Heart left ventricle (tissue), 13 donors: ENCODE results near the gene MAST4.

ENCODE experiments used
- POLR2A ChIP-seq, 2 donors: fragments of 450-650 bp; IDR thresholded peaks; one replicate each; pipeline ENCODE4 v1.6.1; 2017; ENCODE audit warnings: antibody characterized with exemption in 2 of 2, mild to moderate bottlenecking in 2 of 2, moderate library complexity in 2 of 2
- TF ChIP-seq, protein P1 (sequence below), 12 donors: fragments of 200-600 bp; sonication (generic) in 4 of 12; IDR thresholded peaks; one replicate each; pipeline versions ENCODE4 v1.5.0 to v1.8.0; 2018 to 2022; ENCODE audit warnings: antibody characterized with exemption in 12 of 12, mild to moderate bottlenecking in 5 of 12
- donor health status: ischemic (EF 13 %, LVEDD 7.1; RV severe dilation, severe dysfunction).
- donor health status: DM: no; HTN: yes; CAD: no.
- donor health status: DM: no; HTN: no; CAD: no.
- donor health status: ischemic (EF 25% LVEDD 6.9; RV normal size, moderate dysfunction).
- donor health status: ischemic (EF 25% LVEDD 5.7; RV mildly dilated, moderate dysfunction).
- donor health status: ischemic (EF 35%, LVEDD 5.7; RV mildly dilated, moderate dysfunction).
- donor health status: nonischemic (EF 11% LVEDD 7.7; RV severe dilation, severe dysfunction).
- donor health status: DM: yes; HTN: yes; CAD: no.
- donor health status: PGD.
- donor health status: ischemic (EF 29% LVEDD 5.4; RV normal size, mild dysfunction).
- donor health status: nonischemic (EF 23%, LVEDD 6.1; RV moderate dilation, normal function).

DNA sequence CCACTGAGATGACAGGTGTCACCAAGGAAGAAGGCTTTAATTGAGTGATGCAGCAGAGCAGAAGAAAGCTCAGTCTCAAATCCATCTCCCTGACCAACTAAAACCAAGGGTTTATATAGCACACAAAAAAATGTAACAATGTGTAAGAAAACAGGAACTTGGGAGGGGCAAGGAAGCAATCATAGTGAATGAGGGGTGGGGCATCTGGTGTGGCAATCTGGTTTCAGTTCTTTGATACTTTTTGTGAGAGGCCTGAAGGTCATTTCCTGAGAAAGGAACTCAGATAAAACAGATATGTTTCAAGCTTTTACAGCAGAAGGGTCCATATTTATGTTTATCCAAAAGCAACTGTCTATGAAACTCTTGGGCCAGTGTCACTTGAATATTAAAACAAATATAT lies 580.7 kb downstream of the MAST4 start:
- no peak for TF ChIP-seq POLR2A (IDR thresholded peaks at IDR 0.05)
- TF ChIP-seq, protein P1, sequence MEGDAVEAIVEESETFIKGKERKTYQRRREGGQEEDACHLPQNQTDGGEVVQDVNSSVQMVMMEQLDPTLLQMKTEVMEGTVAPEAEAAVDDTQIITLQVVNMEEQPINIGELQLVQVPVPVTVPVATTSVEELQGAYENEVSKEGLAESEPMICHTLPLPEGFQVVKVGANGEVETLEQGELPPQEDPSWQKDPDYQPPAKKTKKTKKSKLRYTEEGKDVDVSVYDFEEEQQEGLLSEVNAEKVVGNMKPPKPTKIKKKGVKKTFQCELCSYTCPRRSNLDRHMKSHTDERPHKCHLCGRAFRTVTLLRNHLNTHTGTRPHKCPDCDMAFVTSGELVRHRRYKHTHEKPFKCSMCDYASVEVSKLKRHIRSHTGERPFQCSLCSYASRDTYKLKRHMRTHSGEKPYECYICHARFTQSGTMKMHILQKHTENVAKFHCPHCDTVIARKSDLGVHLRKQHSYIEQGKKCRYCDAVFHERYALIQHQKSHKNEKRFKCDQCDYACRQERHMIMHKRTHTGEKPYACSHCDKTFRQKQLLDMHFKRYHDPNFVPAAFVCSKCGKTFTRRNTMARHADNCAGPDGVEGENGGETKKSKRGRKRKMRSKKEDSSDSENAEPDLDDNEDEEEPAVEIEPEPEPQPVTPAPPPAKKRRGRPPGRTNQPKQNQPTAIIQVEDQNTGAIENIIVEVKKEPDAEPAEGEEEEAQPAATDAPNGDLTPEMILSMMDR (IDR thresholded peaks at IDR 0.05) = no peak
